Heart right ventricle (tissue), 16 donors: ENCODE measurements around the gene TGFBR2. TPM values are rescaled to one million over a fixed set of nuclear protein-coding genes. Genes with fewer than 3 reads are reported as not detected.

Source experiments
- ATAC-seq, 8 donors: fragments of 200-7000 bp; cut with Tn5 transposase; one replicate each; pipeline ENCODE4 v1.9.1; 2020; ENCODE audit warnings: mild to moderate bottlenecking in 8 of 8, moderate library complexity in 8 of 8, moderate number of reproducible peaks in 1 of 8
- DNase-seq, 2 donors: peaks; one replicate each; pipeline ENCODE4 v3.0.0-alpha.2; 2020
- H3K27ac ChIP-seq, 10 donors: fragments of 200-600 bp; sonication (generic) in 2 of 10; one replicate each; pipeline versions ENCODE4 v1.5.0 to v1.8.0; 2020 to 2022; ENCODE audit warnings: mild to moderate bottlenecking in 3 of 10
- H3K27me3 ChIP-seq, 7 donors: fragments of 200-600 bp; one replicate each; pipeline ENCODE4 v1.8.0; 2021 to 2022; ENCODE audit warnings: mild to moderate bottlenecking in 2 of 7
- H3K36me3 ChIP-seq, 9 donors: fragments of 200-600 bp; sonication (generic) in 1 of 9; one replicate each; pipeline versions ENCODE4 v1.5.0 to v1.8.0; 2020 to 2022; ENCODE audit warnings: mild to moderate bottlenecking in 2 of 9
- H3K4me1 ChIP-seq, 9 donors: fragments of 200-600 bp; sonication (generic) in 1 of 9; one replicate each; pipeline versions ENCODE4 v1.5.0 to v1.8.0; 2020 to 2022; ENCODE audit warnings: mild to moderate bottlenecking in 4 of 9
- H3K4me3 ChIP-seq, 10 donors: fragments of 200-600 bp; sonication (generic) in 2 of 10; one replicate each; pipeline versions ENCODE4 v1.5.0 to v1.8.0; 2020 to 2022; ENCODE audit warnings: mild to moderate bottlenecking in 7 of 10, moderate library complexity in 2 of 10
- H3K9me3 ChIP-seq, 11 donors: fragments of 200-600 bp in 10 of 11; sonication (generic) in 2 of 11; one replicate each; pipeline versions ENCODE4 v1.5.0 to v1.8.0; 2013 to 2022; ENCODE audit warnings: mild to moderate bottlenecking in 2 of 11, control low read depth in 1 of 11, moderate library complexity in 1 of 11
- CTCF ChIP-seq, 9 donors: fragments of 200-600 bp; sonication (generic) in 2 of 9; IDR thresholded peaks; one replicate each; pipeline versions ENCODE4 v1.5.0 to v1.8.0; 2021 to 2022; ENCODE audit warnings: antibody characterized with exemption in 9 of 9, mild to moderate bottlenecking in 5 of 9, moderate library complexity in 1 of 9
- WGBS, 2 donors: extraction: QIAGEN DNeasy Blood & Tissue Kit; methylation state at CpG; one replicate each; pipeline ENCODE4 v1.1.7; 2013; ENCODE audit warnings: inconsistent platforms in 1 of 2; 5-methylcytosine and 5-hydroxymethylcytosine counted together
- intact Hi-C, 10 donors: fragments of 100-400 bp; cut with DNase I; formaldehyde crosslinking; loops; one replicate each; pipeline versions ENCODE4 v1.11.1 to v1.14.2; 2022
- polyA plus RNA-seq, 2 donors: library from polyadenylated mRNA; stranded (reverse); fragments of 200-250 nt; gene quantifications; one replicate each; pipeline ENCODE4 v1.2.3, GENCODE V29; 2013
- total RNA-seq, 10 donors: library from RNA; stranded (reverse); fragmentation: NEBNext Ultra II Directional in 3 of 10; extraction: Animal tissue kit (Norgen Biotek cat#: 25700) in 3 of 10; gene quantifications; one replicate each; pipeline versions ENCODE4 v1.2.1 to v1.2.4, GENCODE V29; 2021 to 2023
- donor health status: Arrhythmogenic right ventricular cardiomyopathy.
- donor health status: ischemic (EF 13 %, LVEDD 7.1; RV severe dilation, severe dysfunction).
- donor health status: healthy with polysubstance abuse.
- donor health status: DM: no; HTN: yes; CAD: no.
- donor health status: DM: no; HTN: no; CAD: no.
- donor health status: ischemic (EF 25% LVEDD 6.9; RV normal size, moderate dysfunction).
- donor health status: ischemic (EF 25% LVEDD 5.7; RV mildly dilated, moderate dysfunction).
- donor health status: healthy.
- donor health status: DM: yes; HTN: yes; CAD: no.
- donor health status: Ischemic cardiomyopathy.
- donor health status: ischemic (EF 35%, LVEDD 5.7; RV mildly dilated, moderate dysfunction).
- donor health status: nonischemic (EF 11% LVEDD 7.7; RV severe dilation, severe dysfunction).
- donor health status: DM: yes; HTN: yes; CAD: no.
- donor health status: PGD.
- donor health status: ischemic (EF 29% LVEDD 5.4; RV normal size, mild dysfunction).
- donor health status: nonischemic (EF 23%, LVEDD 6.1; RV moderate dilation, normal function).

TGFBR2 gene
- total and polyA plus RNA-seq, 12 donors: 14.6 to 197 (median 82.8) TPM

GRCh38 chr3:30602946-30603345, 3.5 kb upstream of the TGFBR2 start:
- Histone ChIP-seq H3K4me3 (no peak overlapping the region), H3K27ac (peak overlapping the region in 1 of 10 donors; percentile 100), H3K4me1 (peaks cover 2 to 48% (median 17%) of the 10 kb centered on the region in 9 donors), H3K9me3 (no peaks in the 10 kb centered on the region), H3K27me3 (no peaks in the 10 kb centered on the region), H3K36me3 (no peaks in the 10 kb centered on the region)
- ATAC-seq: no peak
- intact Hi-C loops: loop anchor here in 5 of 10 donors (10.0 kb wide), 5 partner anchors 88 to 318 kb away; no protein-coding TSS in a partner anchor
- DNase-seq: no peak
- no peak for TF ChIP-seq CTCF (IDR thresholded peaks at IDR 0.05)
- WGBS, 2 donors: 78 to 79% methylated on average over 4 of the region's 4 CpGs

GRCh38 chr3:30604093-30604492, 2.3 kb upstream of the TGFBR2 start:
- H3K4me3 ChIP-seq: peak overlapping the region in 1 of 10 donors; percentile 89
- intact Hi-C loops: loop anchor here in 5 of 10 donors (10.0 kb wide), 5 partner anchors 89 to 319 kb away; no protein-coding TSS in a partner anchor
- peak overlapping the region in 4 of 10 donors; percentile 96 to 100 (median 99) for H3K27ac ChIP-seq

GRCh38 chr3:30604558-30604957, 1.8 kb upstream of the TGFBR2 start:
- Histone ChIP-seq H3K27ac (peak overlapping the region in 6 of 10 donors; percentile 29 to 100 (median 99)), H3K36me3 (no peaks in the 10 kb centered on the region), H3K27me3 (no peaks in the 10 kb centered on the region), H3K9me3 (no peaks in the 10 kb centered on the region), H3K4me1 (peaks cover 2 to 64% (median 32%) of the 10 kb centered on the region in 9 donors), H3K4me3 (peak overlapping the region in 1 of 10 donors; percentile 89)
- WGBS, 2 donors: 72 to 76% methylated on average over 5 of the region's 5 CpGs
- ATAC-seq (no peak), DNase-seq (no peak)
- TF ChIP-seq CTCF (IDR thresholded peaks at IDR 0.05): no peak
- intact Hi-C loops: loop anchor here in 5 of 10 donors (10.0 kb wide), 5 partner anchors 90 to 320 kb away; no protein-coding TSS in a partner anchor

More at GRCh38 chr3:30604093-30604492, 2.3 kb upstream of the TGFBR2 start:
- Histone ChIP-seq H3K27me3 (no peaks in the 10 kb centered on the region), H3K9me3 (no peaks in the 10 kb centered on the region), H3K36me3 (no peaks in the 10 kb centered on the region), H3K4me1 (peaks cover 2 to 59% (median 28%) of the 10 kb centered on the region in 9 donors)
- 66 to 74% methylated on average over 3 of the region's 3 CpGs for WGBS, 2 donors
- DNase-seq: no peak
- TF ChIP-seq CTCF (IDR thresholded peaks at IDR 0.05): no peak
- ATAC-seq: no peak

- intact Hi-C loops: loop anchor here in 7 of 10 donors (5.0 to 10.0 kb wide), 11 partner anchors 77 to 373 kb away; no protein-coding TSS in a partner anchor
- Histone ChIP-seq H3K36me3 (no peaks in the 10 kb centered on the region), H3K4me1 (peaks cover 2 to 69% (median 37%) of the 10 kb centered on the region in 9 donors), H3K9me3 (no peaks in the 10 kb centered on the region), H3K27me3 (no peaks in the 10 kb centered on the region), H3K4me3 (peak overlapping the region in 1 of 10 donors; percentile 89), H3K27ac (peak overlapping the region in 7 of 10 donors; percentile 29 to 100 (median 99))
- no peak for DNase-seq
- TF ChIP-seq CTCF (IDR thresholded peaks at IDR 0.05): no peak
- ATAC-seq: no peak
- 69 to 83% methylated on average over 4 of the region's 4 CpGs for WGBS, 2 donors
These were observed 1.4 kb upstream of the TGFBR2 start for GRCh38 chr3:30605005-30605404.
